HepG2 (cell line): ENCODE measurements around the gene VEPH1. TPM values are rescaled to one million over a fixed set of nuclear protein-coding genes. Genes with fewer than 3 reads are reported as not detected.

Source experiments
- ATAC-seq: fragments of 200-7000 bp; cut with Tn5 transposase; 3 replicates; pipeline ENCODE4 v1.9.1; 2020; ENCODE audit warnings: mild to moderate bottlenecking, moderate library complexity
- BruUV-seq: library from RNA; stranded (reverse); fragments of 400-500 nt; replicated peaks from 2 replicates; lab custom pipeline; 2021; lab: Mats Ljungman, UMichigan
- CTCF ChIA-PET: fragments of 300-600 bp; formaldehyde crosslinking; extraction: SDS; loops from one replicate; lab custom pipeline; 2021; ENCODE audit warnings: low total read pairs, inconsistent platforms, low intra/inter-chr PET ratio; lab: Yijun Ruan, JAX
- POLR2A ChIA-PET: fragments of 350-600 bp; sonication (Branson Sonifier 250); formaldehyde crosslinking; loops from one replicate; lab custom pipeline; 2020; ENCODE audit warnings: antibody characterized with exemption, inconsistent platforms; lab: Yijun Ruan, JAX
- DNase-seq: peaks from one replicate; pipeline ENCODE4 v3.0.0-alpha.2; 2015; ENCODE audit warnings: low spot score
- FAIRE-seq: peaks from 3 replicates; lab custom pipeline; 2011; peaks lifted over from hg19 to GRCh38; lab: Jason Lieb, UNC
- H2AFZ ChIP-seq: one replicate; pipeline ENCODE4 v1.6.1; 2011; ENCODE audit warnings: low read length, inconsistent platforms
- H3K27ac ChIP-seq: fragments of 300-600 bp; 3 replicates; pipeline ENCODE4 v1.8.0; 2011; ENCODE audit warnings: mixed run types, mild to moderate bottlenecking, mixed read lengths, low read length, inconsistent platforms; ENCODE audit not compliant: insufficient read depth; ENCODE audit errors: extremely low read length
- H3K27me3 ChIP-seq, 2 experiments: fragments of 200-600 bp in 1 of 2; 2 replicates in 1 of 2; 3 replicates in 1 of 2; pipeline versions ENCODE4 v1.6.0 to v1.8.0; 2011; ENCODE audit warnings: low read length in 2 of 2, mild to moderate bottlenecking in 2 of 2, moderate library complexity in 2 of 2, inconsistent platforms in 1 of 2; ENCODE audit not compliant: insufficient read depth in 2 of 2, control insufficient read depth in 1 of 2
- H3K36me3 ChIP-seq, 2 experiments: fragments of 200-600 bp in 1 of 2; replicated peaks in 1 of 2; 2 replicates in 1 of 2; 3 replicates in 1 of 2; pipeline versions ENCODE4 v1.5.1 to v1.8.0; 2011; ENCODE audit warnings: low read length in 2 of 2, inconsistent platforms in 1 of 2; ENCODE audit not compliant: insufficient read depth in 2 of 2, control insufficient read depth in 1 of 2
- H3K4me1 ChIP-seq: 2 replicates; pipeline ENCODE4 v1.5.1; 2012; ENCODE audit warnings: low read length, inconsistent platforms; ENCODE audit not compliant: insufficient read depth
- H3K4me2 ChIP-seq: 2 replicates; pipeline ENCODE4 v1.6.0; 2011; ENCODE audit warnings: low read depth, low read length, inconsistent platforms
- H3K4me3 ChIP-seq, 3 experiments: fragments of 200-600 bp in 1 of 3; sonication (generic), shearing (Covaris generic) in 1 of 3; replicated peaks in 1 of 3; 2 replicates each; pipeline ENCODE4 v1.5.1; 2011 to 2016; ENCODE audit warnings: low read length in 3 of 3, inconsistent platforms in 2 of 3, low read depth in 2 of 3, mild to moderate bottlenecking in 2 of 3, control low read depth in 1 of 3, mixed read lengths in 1 of 3; ENCODE audit not compliant: insufficient read depth in 1 of 3
- H3K79me2 ChIP-seq: one replicate; pipeline ENCODE4 v1.6.1; 2011; ENCODE audit warnings: low read length, inconsistent platforms; ENCODE audit not compliant: insufficient read depth
- H3K9ac ChIP-seq: 2 replicates; pipeline ENCODE4 v1.6.0; 2011; ENCODE audit warnings: mild to moderate bottlenecking, low read depth, low read length, inconsistent platforms; ENCODE audit not compliant: insufficient read depth
- H3K9me3 ChIP-seq: 2 replicates; pipeline ENCODE4 v1.5.1; 2012; ENCODE audit warnings: mild to moderate bottlenecking, low read length
- H4K20me1 ChIP-seq: 2 replicates; pipeline ENCODE4 v1.6.0; 2011; ENCODE audit warnings: inconsistent platforms, mild to moderate bottlenecking, low read length, moderate library complexity; ENCODE audit not compliant: insufficient read depth
- CREM ChIP-seq, 2 experiments: sonication (generic) in 1 of 2; formaldehyde crosslinking in 1 of 2; IDR thresholded peaks; 2 replicates each; pipeline versions ENCODE4 v1.4.0 to v1.6.1; 2016 to 2020; ENCODE audit warnings: antibody characterized with exemption in 1 of 2, mild to moderate bottlenecking in 1 of 2, missing genetic modification reagents in 1 of 2
- PBX3 ChIP-seq: sonication (generic); formaldehyde crosslinking; IDR thresholded peaks from 2 replicates; pipeline ENCODE4 v1.8.1; 2023; ENCODE audit warnings: missing genetic modification reagents, inconsistent platforms, borderline replicate concordance
- TCF12 ChIP-seq, 2 experiments: fragments of 450-650 bp in 1 of 2; sonication (generic) in 1 of 2; formaldehyde crosslinking in 1 of 2; IDR thresholded peaks; 2 replicates each; pipeline versions ENCODE4 v1.6.1 to v1.8.0; 2017 to 2022; ENCODE audit warnings: antibody characterized with exemption in 1 of 2, mild to moderate bottlenecking in 1 of 2, missing genetic modification reagents in 1 of 2, moderate library complexity in 1 of 2
- ZFP36L1 ChIP-seq: sonication (generic); formaldehyde crosslinking; IDR thresholded peaks from 2 replicates; pipeline ENCODE4 v1.8.0; 2022; ENCODE audit warnings: mild to moderate bottlenecking, missing genetic modification reagents, moderate library complexity
- ZMYM4 ChIP-seq: sonication (generic); formaldehyde crosslinking; IDR thresholded peaks from 2 replicates; pipeline ENCODE4 v1.8.1; 2023; ENCODE audit warnings: mild to moderate bottlenecking, missing genetic modification reagents
- ZNF556 ChIP-seq: sonication (generic); formaldehyde crosslinking; IDR thresholded peaks from 2 replicates; pipeline ENCODE4 v1.4.0; 2020; ENCODE audit warnings: mild to moderate bottlenecking, missing genetic modification reagents, borderline replicate concordance
- ZNF615 ChIP-seq: sonication (generic); formaldehyde crosslinking; IDR thresholded peaks from 2 replicates; pipeline ENCODE4 v1.5.0; 2020; ENCODE audit warnings: mild to moderate bottlenecking, missing genetic modification reagents, borderline replicate concordance
- WGBS: methylation state at CpG from one replicate; pipeline ENCODE4 v1.1.6; 2017; ENCODE audit warnings: low lambda C conversion rate; 5-methylcytosine and 5-hydroxymethylcytosine counted together
- in situ Hi-C: cut with HindIII; loops from 2 replicates; pipeline ENCODE4 v1.10.0; 2017; ENCODE audit warnings: low pct_unique_long_range_greater_than_20kb; ENCODE audit not compliant: extremely low pct_ligation_motif_present
- intact Hi-C: fragments of 100-400 bp; cut with micrococcal nuclease; formaldehyde crosslinking; loops from one replicate; pipeline ENCODE4 v1.10.0; 2022; ENCODE audit not compliant: unreplicated experiment
- polyA plus RNA-seq, 8 experiments: library from polyadenylated mRNA; depleted of rRNA in 3 of 8; stranded (reverse) in 7 of 8; unstranded in 1 of 8; fragments of >200 nt; fragmentation: Illumina TruSeq in 4 of 8; extraction: Trizol in 4 of 8; gene quantifications; 2 replicates each; pipeline versions ENCODE4 v1.2.1 to v1.2.3, GENCODE V29; 2011 to 2016; ENCODE audit warnings: low read depth in 4 of 8, missing spikeins in 1 of 8, mixed read lengths in 1 of 8; ENCODE audit not compliant: insufficient read depth in 1 of 8
- total RNA-seq, 5 experiments: library from RNA; depleted of rRNA; stranded (reverse); fragments of >200 nt; fragmentation: Illumina TruSeq; extraction: Trizol; gene quantifications; 2 replicates each; pipeline ENCODE4 v1.2.3, GENCODE V29; 2016; ENCODE audit warnings: low read depth in 1 of 5
- TF ChIP-seq, protein P1 (sequence below): sonication (generic); formaldehyde crosslinking; IDR thresholded peaks from 2 replicates; pipeline ENCODE4 v1.4.0; 2020; ENCODE audit warnings: mild to moderate bottlenecking, missing genetic modification reagents, borderline replicate concordance

The VEPH1 gene
- total and polyA plus RNA-seq, 2 of the 13 experiments (the other 11 are each of a cell fraction or from before 2014, with no cell fraction given) = not detected

DNA sequence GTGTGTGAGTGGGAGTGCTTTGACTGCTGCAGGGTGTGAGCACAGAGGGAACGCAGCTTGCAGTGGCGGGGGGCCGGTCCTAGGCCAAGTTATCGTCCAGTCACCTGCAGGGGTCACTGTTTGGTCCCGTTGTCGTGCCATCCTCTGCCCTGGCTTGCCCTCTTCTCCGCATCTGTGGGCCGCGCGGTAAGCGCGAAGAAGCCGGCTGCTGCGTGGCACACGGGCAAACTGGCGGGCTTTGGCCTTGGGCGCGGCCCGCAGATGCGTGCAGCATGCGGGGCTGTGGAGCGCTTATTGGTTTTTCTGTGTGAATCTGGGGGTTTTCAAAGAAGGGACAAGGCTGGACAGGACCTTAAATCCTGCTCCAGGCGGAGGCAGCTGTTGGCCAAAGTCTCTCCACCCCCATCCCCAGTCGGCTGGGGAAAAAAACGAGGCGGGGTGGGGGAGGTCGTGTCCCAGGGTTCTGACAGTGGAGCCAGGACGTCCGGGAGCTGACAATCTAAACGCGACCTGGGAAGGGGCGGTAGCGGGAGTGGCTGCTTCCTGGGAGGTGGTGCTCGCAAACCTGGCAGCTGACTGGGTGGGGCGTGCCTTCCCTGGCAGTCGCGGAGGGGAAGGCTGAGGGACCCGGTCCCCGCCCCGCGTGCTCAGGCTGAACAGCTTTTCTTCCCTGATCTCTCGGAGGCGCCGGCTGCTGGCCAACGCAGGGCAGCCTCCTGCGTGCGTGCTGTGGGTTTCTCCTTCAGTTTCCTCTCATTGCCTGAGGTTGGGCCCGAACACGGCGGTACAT lies 39.7 kb upstream of the VEPH1 start:
- no peaks in the 10 kb centered on the region for H4K20me1 ChIP-seq
- peak overlapping the region; percentile 7; the same call in 1 of the 2 replicates for H3K4me2 ChIP-seq
- no peak overlapping the region for H2AFZ ChIP-seq
- H3K36me3 ChIP-seq = no peaks in the 10 kb centered on the region
- ATAC-seq (peak; percentile 56), FAIRE-seq (no peak), DNase-seq (no peak)
- H3K9ac ChIP-seq = no peak overlapping the region
- ChIA-PET CTCF (no interaction called here), POLR2A (no interaction called here)
- peaks cover 9% of the 10 kb centered on the region; the same call in 1 of the 2 replicates for H3K9me3 ChIP-seq
- H3K79me2 ChIP-seq = no peaks in the 10 kb centered on the region
- H3K4me3 ChIP-seq = no peak overlapping the region; a peak in 1 of 6 replicates
- no TSS peak for BruUV-seq
- in situ Hi-C loops (no loop called here), intact Hi-C loops (no loop called here)
- no peaks in the 10 kb centered on the region for H3K4me1 ChIP-seq
- TF ChIP-seq PBX3 (no peak), ZMYM4 (peak; percentile 23; the same call in 1 of the 2 replicates)
- no peak overlapping the region for H3K27ac ChIP-seq
- 47% methylated on average over 27 of the region's 50 CpGs for WGBS
- H3K27me3 ChIP-seq = no peaks in the 10 kb centered on the region

DNA sequence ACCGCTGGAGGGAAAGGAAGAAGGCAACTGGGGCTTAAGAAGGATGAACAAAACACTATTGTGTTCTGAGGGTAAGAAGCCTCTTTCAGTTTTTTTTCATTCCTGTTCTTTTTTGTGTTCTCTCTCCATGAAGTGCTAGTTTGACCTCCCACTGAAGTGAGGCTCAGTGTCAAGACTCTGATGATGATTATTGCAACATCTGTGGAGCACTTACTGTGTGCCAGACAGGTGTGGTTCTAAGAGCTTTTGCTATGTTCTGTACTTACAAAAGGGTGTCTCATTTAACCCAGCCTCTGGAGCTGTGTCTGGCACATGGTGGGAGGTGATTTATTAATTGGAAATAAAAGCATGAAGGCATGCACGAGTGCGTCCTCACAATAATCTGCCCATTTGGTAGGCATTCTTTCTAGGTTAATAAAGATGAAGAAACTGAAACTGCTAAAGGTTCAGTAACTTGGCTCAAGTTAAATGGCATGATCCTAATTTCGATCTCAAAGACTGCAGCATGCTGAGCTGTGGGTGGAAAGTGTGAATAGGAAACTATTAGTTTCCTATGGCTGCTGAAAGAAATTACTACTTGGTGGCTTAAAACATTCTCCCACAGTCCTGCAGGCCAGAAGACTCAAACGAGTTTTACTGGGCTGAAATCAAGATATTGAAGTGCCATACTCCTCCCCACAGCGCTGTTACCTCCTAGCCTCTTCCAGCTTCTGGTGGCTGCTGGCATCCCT lies 38.5 kb upstream of the VEPH1 start:
- CTCF ChIA-PET = no interaction called here
- no TSS peak for BruUV-seq
- Histone ChIP-seq H3K79me2 (no peaks in the 10 kb centered on the region), H3K4me3 (no peak overlapping the region), H3K27me3 (no peaks in the 10 kb centered on the region), H3K4me1 (no peaks in the 10 kb centered on the region), H4K20me1 (no peaks in the 10 kb centered on the region), H3K27ac (no peak overlapping the region), H2AFZ (no peak overlapping the region), H3K9me3 (peaks cover 9% of the 10 kb centered on the region; the same call in 1 of the 2 replicates), H3K4me2 (no peak overlapping the region), H3K36me3 (no peaks in the 10 kb centered on the region), H3K9ac (no peak overlapping the region)
- WGBS = 21% methylated on average over 6 of the region's 6 CpGs
- intact Hi-C loops = no loop called here
- FAIRE-seq (no peak), DNase-seq (no peak), ATAC-seq (no peak)
- POLR2A ChIA-PET = no interaction called here
- in situ Hi-C loops = no loop called here
- no peak for TF ChIP-seq ZNF556 (CRISPR knock-in tag)
- TF ChIP-seq ZNF615 (CRISPR knock-in tag) = no peak
- TF ChIP-seq ZFP36L1 (CRISPR knock-in tag) = no peak
- TF ChIP-seq TCF12 (IDR thresholded peaks at IDR 0.05) = no peak
- no peak for TF ChIP-seq TCF12 (CRISPR knock-in tag; IDR thresholded peaks at IDR 0.05)
- TF ChIP-seq, protein P1, sequence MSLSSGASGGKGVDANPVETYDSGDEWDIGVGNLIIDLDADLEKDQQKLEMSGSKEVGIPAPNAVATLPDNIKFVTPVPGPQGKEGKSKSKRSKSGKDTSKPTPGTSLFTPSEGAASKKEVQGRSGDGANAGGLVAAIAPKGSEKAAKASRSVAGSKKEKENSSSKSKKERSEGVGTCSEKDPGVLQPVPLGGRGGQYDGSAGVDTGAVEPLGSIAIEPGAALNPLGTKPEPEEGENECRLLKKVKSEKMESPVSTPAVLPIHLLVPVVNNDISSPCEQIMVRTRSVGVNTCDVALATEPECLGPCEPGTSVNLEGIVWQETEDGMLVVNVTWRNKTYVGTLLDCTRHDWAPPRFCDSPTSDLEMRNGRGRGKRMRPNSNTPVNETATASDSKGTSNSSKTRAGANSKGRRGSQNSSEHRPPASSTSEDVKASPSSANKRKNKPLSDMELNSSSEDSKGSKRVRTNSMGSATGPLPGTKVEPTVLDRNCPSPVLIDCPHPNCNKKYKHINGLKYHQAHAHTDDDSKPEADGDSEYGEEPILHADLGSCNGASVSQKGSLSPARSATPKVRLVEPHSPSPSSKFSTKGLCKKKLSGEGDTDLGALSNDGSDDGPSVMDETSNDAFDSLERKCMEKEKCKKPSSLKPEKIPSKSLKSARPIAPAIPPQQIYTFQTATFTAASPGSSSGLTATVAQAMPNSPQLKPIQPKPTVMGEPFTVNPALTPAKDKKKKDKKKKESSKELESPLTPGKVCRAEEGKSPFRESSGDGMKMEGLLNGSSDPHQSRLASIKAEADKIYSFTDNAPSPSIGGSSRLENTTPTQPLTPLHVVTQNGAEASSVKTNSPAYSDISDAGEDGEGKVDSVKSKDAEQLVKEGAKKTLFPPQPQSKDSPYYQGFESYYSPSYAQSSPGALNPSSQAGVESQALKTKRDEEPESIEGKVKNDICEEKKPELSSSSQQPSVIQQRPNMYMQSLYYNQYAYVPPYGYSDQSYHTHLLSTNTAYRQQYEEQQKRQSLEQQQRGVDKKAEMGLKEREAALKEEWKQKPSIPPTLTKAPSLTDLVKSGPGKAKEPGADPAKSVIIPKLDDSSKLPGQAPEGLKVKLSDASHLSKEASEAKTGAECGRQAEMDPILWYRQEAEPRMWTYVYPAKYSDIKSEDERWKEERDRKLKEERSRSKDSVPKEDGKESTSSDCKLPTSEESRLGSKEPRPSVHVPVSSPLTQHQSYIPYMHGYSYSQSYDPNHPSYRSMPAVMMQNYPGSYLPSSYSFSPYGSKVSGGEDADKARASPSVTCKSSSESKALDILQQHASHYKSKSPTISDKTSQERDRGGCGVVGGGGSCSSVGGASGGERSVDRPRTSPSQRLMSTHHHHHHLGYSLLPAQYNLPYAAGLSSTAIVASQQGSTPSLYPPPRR (CRISPR knock-in tag) = no peak
- TF ChIP-seq CREM (IDR thresholded peaks at IDR 0.05) = no peak
- no peak for TF ChIP-seq CREM (CRISPR knock-in tag; IDR thresholded peaks at IDR 0.05)
